Skin epidermis (tissue), 12 donors: ENCODE results near the gene PRSS48.
"Not testable (repeated sequence)": the region's sequence is repeated elsewhere in the genome, so short reads cannot be mapped to it uniquely, and the experiment has no call there.

ENCODE experiments used
- H3K27ac ChIP-seq, 21 experiments: fragments of 200-600 bp; sonication (generic) in 11 of 21; one replicate each; pipeline ENCODE4 v1.5.0; 2020; ENCODE audit warnings: mild to moderate bottlenecking in 3 of 21, inconsistent platforms in 2 of 21, moderate library complexity in 2 of 21
- H3K4me3 ChIP-seq, 7 experiments: fragments of 200-600 bp; sonication (generic) in 2 of 7; one replicate each; pipeline ENCODE4 v1.5.0; 2020; ENCODE audit warnings: inconsistent platforms in 2 of 7, mild to moderate bottlenecking in 2 of 7, moderate library complexity in 1 of 7

Gene PRSS48

DNA sequence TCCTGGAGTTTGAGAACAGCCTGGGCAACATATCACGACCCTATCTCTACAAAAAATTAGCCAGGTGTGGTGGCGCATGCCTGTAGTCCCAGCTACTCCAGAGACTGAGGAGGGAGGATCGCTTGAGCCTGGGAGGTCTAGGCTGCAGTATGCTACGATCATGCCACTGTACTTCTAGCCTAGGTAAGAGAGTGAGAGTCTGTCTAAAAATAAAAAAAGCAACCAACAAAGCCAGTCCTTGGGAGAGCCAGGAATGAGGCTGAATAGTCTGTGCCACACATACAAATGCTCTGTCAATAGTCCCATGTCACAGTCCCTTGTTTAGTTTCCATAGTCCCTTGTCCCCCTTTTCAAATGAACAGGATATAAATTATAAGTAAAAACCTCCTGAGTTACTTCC is 19.3 kb upstream of the PRSS48 start:
- no peak overlapping the region for H3K27ac ChIP-seq
- no peak overlapping the region for H3K4me3 ChIP-seq

GRCh38 chr4:151259752-151260151 is 17.2 kb upstream of the PRSS48 start:
- no peak overlapping the region for H3K27ac ChIP-seq
- no peak overlapping the region for H3K4me3 ChIP-seq

DNA sequence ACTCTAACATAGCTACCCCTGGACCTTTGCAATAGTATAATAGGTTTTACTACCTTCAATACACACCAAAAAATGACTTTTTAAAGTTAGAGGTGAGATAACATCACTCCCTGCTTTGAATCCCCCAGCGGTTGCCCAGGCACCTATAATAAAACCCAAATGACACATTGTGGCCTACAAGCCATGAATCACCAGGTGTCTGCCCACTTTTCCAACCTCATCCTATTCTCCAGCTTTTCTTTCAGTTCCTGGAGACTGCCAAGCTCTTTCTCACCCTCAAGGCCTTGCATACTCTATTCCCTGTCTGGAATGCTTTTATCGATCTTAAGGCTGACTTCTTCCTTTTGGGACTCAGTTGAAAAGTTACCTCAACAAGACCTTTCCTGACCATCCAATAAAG is 16.4 kb upstream of the PRSS48 start:
- H3K4me3 ChIP-seq, result no peak overlapping the region
- H3K27ac ChIP-seq, result no peak overlapping the region

DNA sequence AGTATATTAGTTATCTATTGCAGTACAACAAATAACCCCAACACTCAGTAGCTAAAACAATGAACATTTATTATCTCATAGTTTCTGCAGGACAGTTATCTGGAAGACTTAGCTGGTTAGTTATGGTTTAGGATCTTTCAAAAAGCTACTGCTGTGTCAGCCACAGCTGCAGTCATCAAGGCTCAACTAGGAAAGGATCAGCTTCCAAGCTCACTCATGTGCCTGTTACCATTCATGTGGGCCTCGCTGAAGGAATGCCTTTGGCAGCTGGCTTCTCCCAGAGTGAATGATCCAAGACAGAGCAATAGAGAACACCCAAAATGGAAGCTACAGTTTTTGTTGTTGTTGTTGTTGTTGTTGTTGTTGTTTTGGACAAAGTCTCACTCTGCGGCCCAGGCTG is 13.5 kb upstream of the PRSS48 start:
- Histone ChIP-seq H3K27ac (no peak overlapping the region), H3K4me3 (no peak overlapping the region)

DNA sequence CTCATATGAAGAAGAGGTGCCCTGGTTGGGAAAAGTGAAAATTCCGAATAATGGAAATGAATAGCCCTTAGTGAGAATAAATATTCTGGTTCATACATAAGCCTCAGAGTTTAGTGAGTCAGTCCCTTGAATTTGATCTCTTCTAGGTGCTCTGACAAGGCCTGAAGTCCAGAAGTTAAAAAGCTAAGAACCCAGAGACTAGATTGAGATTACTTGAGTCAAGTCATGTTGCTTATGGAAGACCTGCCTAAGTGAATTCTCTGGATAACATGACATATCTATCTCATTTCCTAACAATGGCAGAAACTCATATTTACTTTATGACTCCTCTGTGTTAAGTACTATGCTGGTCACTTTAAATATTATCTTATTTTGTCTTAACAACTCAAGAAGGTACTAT is 10.5 kb upstream of the PRSS48 start:
- Histone ChIP-seq H3K27ac (no peak overlapping the region), H3K4me3 (no peak overlapping the region)

DNA sequence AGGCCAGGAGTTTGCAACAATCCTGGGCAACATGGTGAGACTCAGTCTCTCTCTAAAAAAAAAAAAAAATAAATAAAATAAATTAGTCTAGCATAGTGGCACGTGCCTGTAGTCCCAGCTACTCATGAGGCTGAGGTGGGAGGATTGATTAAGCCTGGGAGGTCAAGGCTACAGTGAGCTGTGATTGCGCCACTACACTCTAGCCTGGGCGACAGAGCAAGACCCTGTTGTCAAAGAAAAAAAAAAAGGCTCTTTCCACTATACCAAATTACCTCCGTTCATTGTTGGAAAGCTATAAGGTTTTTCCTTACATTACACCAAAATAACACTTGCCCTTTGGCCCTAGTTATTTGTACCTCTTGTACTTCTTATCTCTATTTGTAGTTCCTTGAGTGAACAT is 9.9 kb upstream of the PRSS48 start:
- Histone ChIP-seq H3K4me3 (no peak overlapping the region), H3K27ac (no peak overlapping the region)

DNA sequence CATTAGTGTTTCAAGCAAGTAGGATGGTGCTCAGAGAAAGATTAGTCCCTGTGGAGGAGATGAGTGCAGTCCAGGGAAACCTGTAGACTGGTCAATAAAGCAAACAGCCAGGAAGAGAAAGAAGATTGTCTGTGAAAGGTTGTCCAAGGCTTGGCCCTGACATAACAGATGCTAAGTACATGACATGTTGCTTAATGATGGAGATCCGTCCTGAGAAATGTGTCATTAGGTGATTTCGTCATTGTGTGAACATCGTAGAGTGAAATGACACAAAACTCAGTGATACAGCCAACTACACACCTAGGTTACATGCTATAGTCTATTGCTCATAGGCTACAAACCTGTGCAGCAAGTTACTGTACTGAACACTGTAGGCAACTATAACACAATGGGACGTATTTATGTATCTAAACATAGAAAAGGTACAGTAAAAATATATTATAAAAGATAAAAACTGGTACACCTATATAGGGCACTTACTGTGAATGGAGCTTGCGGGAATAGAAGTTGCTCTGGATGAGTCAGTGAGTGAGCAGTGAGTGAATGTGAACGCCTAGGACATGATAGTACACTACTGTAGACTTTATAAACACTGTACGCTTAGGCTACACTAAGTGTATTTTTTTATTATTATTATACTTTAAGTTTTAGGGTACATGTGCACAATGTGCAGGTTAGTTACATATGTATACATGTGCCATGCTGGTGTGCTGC is 9.0 kb upstream of the PRSS48 start:
- H3K4me3 ChIP-seq, result no peak overlapping the region

DNA sequence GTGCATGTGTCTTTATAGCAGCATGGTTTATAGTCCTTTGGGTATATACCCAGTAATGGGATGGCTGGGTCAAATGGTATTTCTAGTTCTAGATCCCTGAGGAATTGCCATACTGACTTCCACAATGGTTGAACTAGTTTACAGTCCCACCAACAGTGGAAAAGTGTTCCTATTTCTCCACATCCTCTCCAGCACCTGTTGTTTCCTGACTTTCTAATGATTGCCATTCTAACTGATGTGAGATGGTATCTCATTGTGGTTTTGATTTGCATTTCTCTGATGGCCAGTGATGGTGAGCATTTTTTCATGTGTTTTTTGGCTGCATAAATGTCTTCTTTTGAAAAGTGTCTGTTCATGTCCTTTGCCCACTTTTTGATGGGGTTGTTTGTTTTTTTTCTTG is 8.1 kb upstream of the PRSS48 start:
- H3K4me3 ChIP-seq, H3K27ac ChIP-seq: not testable (repeated sequence)

More for the DNA sequence above, 9.0 kb upstream of the PRSS48 start:
- no peak overlapping the region for H3K27ac ChIP-seq

DNA sequence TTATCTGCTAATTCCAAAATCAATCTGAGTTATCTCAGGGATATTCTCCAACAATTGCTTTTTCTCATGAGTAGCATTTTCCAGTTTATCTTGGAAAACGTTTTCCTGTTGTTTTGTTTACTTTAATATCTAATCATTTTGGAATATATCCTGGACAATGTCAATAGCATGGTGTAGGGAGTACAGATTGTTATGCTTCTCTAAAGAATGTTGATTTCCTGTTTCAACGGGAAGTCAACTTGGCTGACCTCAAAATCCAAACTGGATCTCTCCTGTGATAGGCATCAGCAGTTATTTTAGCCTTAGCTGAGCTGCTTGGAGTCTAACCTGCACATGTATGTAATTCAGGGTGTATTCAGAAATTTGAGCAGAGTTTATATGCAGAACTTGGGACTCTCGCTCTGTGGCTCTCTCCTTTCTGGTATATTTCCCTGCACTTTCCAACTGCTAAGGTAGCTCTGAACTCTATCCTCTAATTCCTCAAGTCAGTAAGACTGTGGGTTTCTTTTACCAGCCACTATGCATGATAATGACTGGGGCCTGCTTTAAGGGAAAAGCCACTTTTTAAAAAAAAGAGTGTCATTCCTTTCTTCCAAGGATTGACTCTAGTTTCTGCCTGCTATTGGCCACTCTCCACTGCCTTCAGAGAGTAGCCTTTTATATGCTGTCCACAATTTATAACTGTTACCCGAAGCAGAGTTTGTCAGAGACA is 7.7 kb downstream of the PRSS48 start:
- H3K4me3 ChIP-seq, result no peak overlapping the region
- no peak overlapping the region for H3K27ac ChIP-seq

DNA sequence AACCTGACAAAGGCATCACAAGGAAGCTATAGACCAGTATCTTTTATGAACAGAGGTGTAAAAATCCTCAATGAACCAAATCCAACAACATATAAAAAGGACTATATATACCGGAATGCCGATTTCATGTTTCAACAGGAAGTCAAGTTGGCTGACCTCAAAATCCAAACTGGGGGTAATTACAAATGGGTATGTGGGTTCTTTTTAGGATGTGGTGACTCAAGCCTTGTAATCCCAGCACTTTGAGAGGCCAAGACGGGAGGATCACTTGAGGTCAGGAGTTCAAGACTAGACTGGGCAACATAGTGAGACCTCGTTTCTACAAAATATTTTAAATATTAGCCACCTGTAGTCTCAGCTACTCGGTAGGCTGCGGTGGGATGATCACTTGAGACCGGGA is 10.4 kb downstream of the PRSS48 start:
- no peak overlapping the region for H3K4me3 ChIP-seq
- H3K27ac ChIP-seq, result no peak overlapping the region

GRCh38 chr4:151291485-151291884 is 14.5 kb downstream of the PRSS48 start:
- H3K27ac ChIP-seq, result no peak overlapping the region
- no peak overlapping the region for H3K4me3 ChIP-seq

- Histone ChIP-seq H3K27ac (no peak overlapping the region), H3K4me3 (no peak overlapping the region)
These were observed 15.1 kb downstream of the PRSS48 start for GRCh38 chr4:151292038-151292437.

DNA sequence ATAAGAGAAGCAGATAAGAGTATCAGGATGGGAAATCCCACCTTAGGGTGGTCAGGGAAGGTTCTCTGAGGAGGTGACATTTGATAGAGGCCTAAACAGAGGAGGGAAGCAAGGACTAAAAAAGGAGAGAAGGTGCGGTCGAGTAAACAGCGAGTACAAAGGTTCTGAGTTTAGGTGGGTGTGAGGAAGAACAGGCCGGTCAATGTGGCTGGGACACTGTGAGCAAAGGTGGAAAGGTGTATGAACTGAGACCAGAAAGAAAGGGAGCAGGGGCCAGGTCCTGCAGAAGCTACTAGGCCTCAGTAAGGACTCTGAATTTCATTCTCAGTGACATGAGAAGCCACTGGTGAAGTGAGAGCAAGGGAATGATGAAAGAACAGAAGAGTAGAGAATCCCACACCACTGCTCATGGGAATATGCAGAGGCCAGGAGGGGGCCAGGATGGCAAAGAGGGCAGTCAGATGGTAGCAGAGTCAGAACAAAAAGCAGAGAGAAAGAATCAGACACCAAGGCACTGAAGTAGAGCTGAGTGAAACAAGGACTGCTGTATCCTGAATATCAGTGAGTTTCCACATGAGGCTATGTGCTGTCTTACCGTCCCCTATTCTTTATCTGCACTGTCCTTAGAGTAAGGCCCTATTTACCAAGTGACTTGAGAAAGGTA is 18.0 kb downstream of the PRSS48 start:
- Histone ChIP-seq H3K27ac (no peak overlapping the region), H3K4me3 (no peak overlapping the region)

DNA sequence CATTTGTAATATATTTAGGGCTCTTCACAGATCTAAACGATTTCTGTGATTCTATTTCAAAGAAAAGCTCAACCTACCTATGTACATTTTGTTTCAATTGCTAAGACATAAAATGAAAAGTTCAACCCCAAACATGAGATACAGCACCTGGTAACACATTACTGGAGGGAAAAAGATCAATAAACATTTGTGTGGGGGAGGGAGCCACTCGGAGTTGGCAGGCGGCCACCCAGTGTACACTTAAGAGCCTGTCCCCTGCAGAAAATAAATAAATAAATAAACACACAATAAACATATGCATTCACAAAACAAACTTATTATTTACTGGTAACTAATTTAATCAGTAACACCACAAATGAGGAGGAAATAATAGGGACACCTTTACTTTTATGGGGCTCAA is 19.3 kb downstream of the PRSS48 start:
- Histone ChIP-seq H3K27ac (no peak overlapping the region), H3K4me3 (no peak overlapping the region)

GRCh38 chr4:151297170-151297569 is 20.2 kb downstream of the PRSS48 start:
- no peak overlapping the region for H3K27ac ChIP-seq
- H3K4me3 ChIP-seq, result no peak overlapping the region

DNA sequence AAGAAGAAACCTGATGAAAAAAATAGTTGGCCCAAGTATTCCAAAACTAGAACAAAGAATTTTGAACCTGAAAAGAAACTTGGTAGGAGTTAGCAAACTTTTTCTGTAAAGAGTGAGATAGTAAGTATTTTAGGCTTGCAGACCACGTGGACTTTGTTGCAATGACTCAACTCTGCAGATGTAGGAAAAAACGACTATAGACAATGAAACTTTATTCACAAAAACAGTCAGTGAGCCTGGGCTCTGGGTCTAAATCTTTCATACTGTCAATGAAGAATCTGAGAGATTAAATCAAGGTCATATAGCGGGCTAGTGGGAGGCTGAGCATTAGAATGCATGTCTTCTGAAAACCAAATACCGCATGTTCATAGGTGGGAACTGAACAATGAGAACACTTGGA is 25.5 kb downstream of the PRSS48 start:
- Histone ChIP-seq H3K4me3 (no peak overlapping the region), H3K27ac (no peak overlapping the region)

GRCh38 chr4:151304226-151304625 is 27.3 kb downstream of the PRSS48 start:
- no peak overlapping the region for H3K4me3 ChIP-seq
- H3K27ac ChIP-seq, result no peak overlapping the region

DNA sequence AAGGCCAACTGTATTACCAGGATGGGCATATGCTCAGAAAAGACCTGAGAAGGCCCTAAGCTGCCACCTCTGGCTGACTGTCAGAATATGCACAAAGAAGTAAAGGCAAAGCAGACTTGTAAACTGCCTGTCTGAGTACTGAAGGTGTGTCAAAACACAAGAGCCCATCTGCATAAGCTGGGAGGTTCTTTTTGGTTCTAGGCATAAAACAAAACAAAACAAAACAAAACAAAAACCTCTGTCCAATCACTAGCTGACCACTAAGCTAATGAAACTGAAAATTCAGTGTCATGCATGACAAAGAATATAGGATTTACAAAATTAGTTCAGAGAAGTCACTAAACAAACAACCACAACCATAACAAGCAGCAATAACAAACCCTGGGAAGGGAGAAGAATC is 27.8 kb downstream of the PRSS48 start:
- H3K4me3 ChIP-seq, result no peak overlapping the region
- no peak overlapping the region for H3K27ac ChIP-seq

GRCh38 chr4:151310124-151310728 is 33.3 kb downstream of the PRSS48 start:
- Histone ChIP-seq H3K4me3 (no peak overlapping the region), H3K27ac (no peak overlapping the region)

GRCh38 chr4:151313306-151314009 is 36.5 kb downstream of the PRSS48 start:
- no peak overlapping the region for H3K27ac ChIP-seq
- H3K4me3 ChIP-seq, result no peak overlapping the region
